Neural crest cell (in vitro differentiated cells): Measurements from ENCODE around the gene FILIP1L. TPM values are rescaled to one million over a fixed set of nuclear protein-coding genes. Genes with fewer than 3 reads are reported as not detected.
A peak's percentile ranks its signal among the peaks of the same experiment; 100 is the strongest.

ENCODE experiments used
- DNase-seq: peaks from one replicate; pipeline ENCODE4 v3.0.0; 2021; ENCODE audit warnings: low read depth, mixed read lengths, low spot score
- H3K27ac Mint-ChIP-seq: one replicate; pipeline ENCODE4 v1.8.0; 2021; ENCODE audit warnings: mild to moderate bottlenecking, mixed read lengths; ENCODE audit not compliant: unreplicated experiment
- H3K27me3 Mint-ChIP-seq: 2 replicates; pipeline ENCODE4 v1.8.0; 2021; ENCODE audit warnings: low read depth, mild to moderate bottlenecking, mixed read lengths
- H3K36me3 Mint-ChIP-seq: 2 replicates; pipeline ENCODE4 v1.8.0; 2021; ENCODE audit warnings: low read depth, mild to moderate bottlenecking, mixed read lengths
- H3K4me1 Mint-ChIP-seq: 2 replicates; pipeline ENCODE4 v1.8.0; 2021; ENCODE audit warnings: mixed read lengths
- H3K4me3 Mint-ChIP-seq: one replicate; pipeline ENCODE4 v1.8.0; 2021; ENCODE audit warnings: mild to moderate bottlenecking, mixed read lengths
- H3K9me3 Mint-ChIP-seq: 2 replicates; pipeline ENCODE4 v1.8.0; 2021; ENCODE audit warnings: mixed read lengths
- CTCF ChIP-seq: fragments of 200-600 bp; sonication (generic); conservative IDR thresholded peaks from 2 replicates; pipeline ENCODE4 v1.5.0; 2021; ENCODE audit warnings: antibody characterized with exemption, mild to moderate bottlenecking
- total RNA-seq: library from RNA; stranded (reverse); gene quantifications from 2 replicates; pipeline ENCODE4 v1.2.1, GENCODE V29; 2021

Gene FILIP1L
- total RNA-seq, 1 donor from 2014 or later = 9.8 TPM

GRCh38 chr3:99875929-99876841 is 238.1 kb downstream of the FILIP1L start:
- DNase-seq = peak; percentile 73
- Mint-ChIP-seq H3K4me3 (peak overlapping the region; percentile 95), H3K36me3 (peaks cover 2% of the 10 kb centered on the region), H3K27ac (peak overlapping the region; percentile 96), H3K9me3 (no peaks in the 10 kb centered on the region), H3K4me1 (peaks cover 60% of the 10 kb centered on the region), H3K27me3 (no peaks in the 10 kb centered on the region)
- peak; percentile 21 for TF ChIP-seq CTCF

GRCh38 chr3:99875581-99875928 is 238.7 kb downstream of the FILIP1L start:
- DNase-seq = no peak
- H3K9me3 Mint-ChIP-seq = no peaks in the 10 kb centered on the region
- H3K36me3 Mint-ChIP-seq = peaks cover 2% of the 10 kb centered on the region
- TF ChIP-seq CTCF = no peak
- H3K4me1 Mint-ChIP-seq = peaks cover 56% of the 10 kb centered on the region
- no peaks in the 10 kb centered on the region for H3K27me3 Mint-ChIP-seq
- peak overlapping the region; percentile 92 for H3K27ac Mint-ChIP-seq
- H3K4me3 Mint-ChIP-seq = peak overlapping the region; percentile 95

GRCh38 chr3:99874237-99875002 is 239.9 kb downstream of the FILIP1L start:
- DNase-seq = no peak
- peaks cover 2% of the 10 kb centered on the region for H3K36me3 Mint-ChIP-seq
- peak overlapping the region; percentile 74 for H3K4me3 Mint-ChIP-seq
- H3K27me3 Mint-ChIP-seq = no peaks in the 10 kb centered on the region
- TF ChIP-seq CTCF = no peak
- H3K4me1 Mint-ChIP-seq = peaks cover 60% of the 10 kb centered on the region
- H3K27ac Mint-ChIP-seq = no peak overlapping the region
- no peaks in the 10 kb centered on the region for H3K9me3 Mint-ChIP-seq

- no peak for TF ChIP-seq CTCF
- H3K4me1 Mint-ChIP-seq = peaks cover 66% of the 10 kb centered on the region
- peak overlapping the region; percentile 74 for H3K4me3 Mint-ChIP-seq
- H3K27me3 Mint-ChIP-seq = no peaks in the 10 kb centered on the region
- H3K9me3 Mint-ChIP-seq = no peaks in the 10 kb centered on the region
- no peak for DNase-seq
- H3K27ac Mint-ChIP-seq = no peak overlapping the region
- H3K36me3 Mint-ChIP-seq = peaks cover 2% of the 10 kb centered on the region
Observed at GRCh38 chr3:99873269-99874102, 240.8 kb downstream of the FILIP1L start.

GRCh38 chr3:99872923-99873254 is 241.4 kb downstream of the FILIP1L start:
- no peak for TF ChIP-seq CTCF
- Mint-ChIP-seq H3K9me3 (no peaks in the 10 kb centered on the region), H3K4me1 (peaks cover 67% of the 10 kb centered on the region), H3K4me3 (no peak overlapping the region), H3K27me3 (no peaks in the 10 kb centered on the region), H3K27ac (no peak overlapping the region), H3K36me3 (no peaks in the 10 kb centered on the region)
- DNase-seq = no peak
